A549 treated with ZK216348 at 1 μM for 4 hours (cell line): Measurements from ENCODE around the gene ZNF548. TPM values are rescaled to one million over a fixed set of nuclear protein-coding genes. Genes with fewer than 3 reads are reported as not detected.

ENCODE experiments used
- total RNA-seq: library from RNA; stranded (reverse); fragments of 200-300 nt; extraction: Qiagen RNA extraction; gene quantifications from 5 replicates; pipeline ENCODE4 v1.2.3, GENCODE V29; 2022; ENCODE audit warnings: low read depth

The ZNF548 gene
- 3.2 to 4.6 TPM (median 4.1 TPM) in 5 replicates for total RNA-seq

DNA sequence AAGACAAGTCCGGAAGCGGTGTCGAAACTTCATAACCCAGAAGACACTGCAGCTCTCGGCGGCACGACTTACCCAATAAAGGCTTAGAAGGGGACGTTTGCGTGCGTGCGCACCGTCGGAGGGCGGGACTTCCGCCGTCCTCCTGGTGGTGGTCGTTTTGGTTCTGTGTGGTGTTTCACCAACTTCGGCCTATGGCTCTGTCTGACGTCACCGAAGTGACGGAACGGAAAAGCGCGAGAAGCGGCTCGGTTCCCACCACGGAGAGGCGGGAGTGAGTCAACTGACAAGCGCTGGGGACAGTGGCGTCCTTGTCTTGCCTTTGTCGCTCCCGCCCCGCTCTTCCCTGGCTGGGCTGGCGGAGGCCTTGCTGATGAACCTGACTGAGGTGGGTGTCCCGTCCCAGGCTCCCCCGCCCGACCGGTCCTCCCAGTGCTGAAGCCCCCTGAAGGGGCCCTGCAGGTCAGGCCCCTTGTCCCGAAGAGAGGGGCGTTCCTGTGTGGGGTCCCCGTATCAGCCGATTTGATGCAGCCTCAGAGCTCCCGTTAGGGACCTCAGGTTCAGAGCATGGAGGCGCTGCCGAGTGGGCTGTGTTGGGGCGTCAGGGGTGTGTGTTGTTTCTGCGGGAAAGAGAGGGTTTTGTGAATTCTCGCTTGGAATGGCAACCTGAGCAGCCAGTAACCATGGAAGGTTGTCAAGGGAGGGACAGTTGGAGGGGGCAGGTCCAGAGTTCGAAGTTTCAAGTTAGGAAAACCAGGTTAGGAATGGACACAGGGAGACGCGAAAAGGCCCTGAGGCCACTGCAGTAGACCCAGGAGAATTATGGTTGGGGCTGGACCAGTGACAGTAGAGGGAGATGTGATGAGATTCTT, at the start of gene ZNF548:
ZNF548 (plus strand) TSS at position 125 of the 869 bp plus-strand sequence; CDS start at position 371, 246 bp downstream.

GRCh38 chr19:57350877-57351805, 38.5 kb upstream of the ZNF548 start, which contains the start of gene ZNF304:
Gene ZNF304, plus strand, starts transcription at chr19:57351271. Its CDS starts 394 bp downstream, at chr19:57351665.

GRCh38 chr19:57362997-57363687, 26.5 kb upstream of the ZNF548 start, which contains the start of the genes TRAPPC2B and ZNF547:
Gene TRAPPC2B, plus strand, starts transcription at chr19:57363551. Its CDS starts 1,283 bp downstream, at chr19:57364834.
Gene ZNF547, plus strand, starts transcription at chr19:57363551. Its CDS starts 5,005 bp downstream, at chr19:57368556.

DNA sequence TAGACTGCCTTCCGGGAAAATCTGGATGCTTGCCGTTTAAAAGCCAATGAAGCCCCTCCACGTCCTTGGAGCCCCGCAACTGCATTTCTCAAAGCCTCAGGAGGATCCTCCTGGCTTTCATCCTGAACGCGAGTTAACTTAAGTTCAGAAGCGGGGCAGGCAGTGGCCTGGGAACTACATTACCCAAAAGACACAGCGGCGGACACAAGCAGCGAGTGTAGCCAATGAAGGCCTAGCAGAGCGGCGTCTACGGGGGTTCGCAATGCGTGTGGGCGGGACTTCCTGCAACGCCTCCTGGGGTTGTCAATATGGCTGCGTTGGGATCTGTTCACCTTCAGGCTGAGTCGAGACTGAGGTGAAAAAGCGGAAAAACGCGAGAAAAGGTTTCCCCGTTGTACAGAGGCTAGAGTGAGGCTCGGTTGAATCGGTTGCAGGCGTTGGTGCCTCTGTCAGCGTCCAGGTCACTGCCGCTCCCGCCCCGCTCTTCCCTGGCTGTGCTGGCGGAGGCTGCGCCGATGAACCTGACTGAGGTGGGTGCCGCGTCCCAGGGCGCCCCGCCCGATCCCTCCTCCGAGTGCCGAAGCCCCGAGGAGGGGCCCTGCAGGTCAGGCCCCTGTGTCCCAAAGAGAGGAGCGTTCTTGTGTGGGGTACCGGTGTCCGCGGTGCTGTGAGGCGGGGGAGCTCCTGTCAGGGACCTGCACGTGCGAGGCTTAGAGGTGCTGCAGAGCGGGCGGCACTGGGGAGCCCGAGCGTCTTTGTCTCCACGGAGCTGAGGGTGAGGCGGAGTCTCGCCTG, 21.4 kb downstream of the ZNF548 start, which contains the start of gene ZNF17:
ZNF17 (plus strand) TSS at position 285 of the 795 bp plus-strand sequence. CDS start 2,455 bp downstream, outside the sequence.

GRCh38 chr19:57435062-57435978, 45.7 kb downstream of the ZNF548 start, which contains the start of gene ZNF749:
Gene ZNF749, plus strand, starts transcription at chr19:57435325. Its CDS starts 254 bp downstream, at chr19:57435579.

Other genes with a start within 250 kb of the ZNF548 start
- gene ZIM3, start 244.7 kb upstream of the ZNF548 start, total RNA-seq = not detected in 5 replicates
- gene DUXA, start 222.4 kb upstream of the ZNF548 start, total RNA-seq = not detected in 5 replicates
- 6.3 to 10.3 TPM (median 8.6 TPM) in 5 replicates for gene ZNF264, start 198.4 kb upstream of the ZNF548 start, total RNA-seq
- 0.26 to 0.53 TPM (median 0.38 TPM) in 3 of 5 replicates, not detected in the others for gene AURKC, start 158.8 kb upstream of the ZNF548 start, total RNA-seq
- 1.1 to 2.6 TPM (median 2.1 TPM) in 5 replicates for gene ZNF805, start 149.2 kb upstream of the ZNF548 start, total RNA-seq
- gene ZNF460, start 109.4 kb upstream of the ZNF548 start, total RNA-seq = 0.85 to 1.5 TPM (median 1.2 TPM) in 5 replicates
- gene ZNF543, start 69.4 kb upstream of the ZNF548 start, total RNA-seq = 1.3 to 2.1 TPM (median 1.8 TPM) in 5 replicates
- 1.8 to 2.3 TPM (median 2.1 TPM) in 5 replicates for gene ZNF304, start 38.6 kb upstream of the ZNF548 start, total RNA-seq
- 12.2 to 16.4 TPM (median 13.2 TPM) in 5 replicates for gene TRAPPC2B, start 26.3 kb upstream of the ZNF548 start, total RNA-seq
- 1.2 to 3.6 TPM (median 1.8 TPM) in 5 replicates for gene ZNF547, start 26.3 kb upstream of the ZNF548 start, total RNA-seq
- 4.2 to 6.4 TPM (median 4.9 TPM) in 5 replicates for gene ZNF17, start 21.3 kb downstream of the ZNF548 start, total RNA-seq
- gene ZNF749, start 45.5 kb downstream of the ZNF548 start, total RNA-seq = 12.5 to 19.1 TPM (median 15.3 TPM) in 5 replicates
- 0.06 TPM in 1 of 5 replicates, not detected in the others for gene VN1R1, start 67.3 kb downstream of the ZNF548 start, total RNA-seq
- 0.97 to 2.1 TPM (median 1.4 TPM) in 5 replicates for gene ZNF772, start 87.7 kb downstream of the ZNF548 start, total RNA-seq
- 5.8 to 8.5 TPM (median 6.7 TPM) in 5 replicates for gene ZNF419, start 97.9 kb downstream of the ZNF548 start, total RNA-seq
- gene ZNF773, start 110.1 kb downstream of the ZNF548 start, total RNA-seq = 5.0 to 6.0 TPM (median 5.3 TPM) in 5 replicates
- 1.3 to 2.0 TPM (median 1.8 TPM) in 5 replicates for gene ZNF549, start 137.5 kb downstream of the ZNF548 start, total RNA-seq
- gene ZNF550, start 170.0 kb downstream of the ZNF548 start, total RNA-seq = 2.2 to 4.5 TPM (median 3.8 TPM) in 5 replicates
- 3.7 to 6.0 TPM (median 4.2 TPM) in 5 replicates for gene ZNF416, start 189.1 kb downstream of the ZNF548 start, total RNA-seq
- gene ZIK1, start 194.3 kb downstream of the ZNF548 start, total RNA-seq = not detected in 5 replicates
- gene ZNF530, start 210.0 kb downstream of the ZNF548 start, total RNA-seq = 4.5 to 6.3 TPM (median 5.1 TPM) in 5 replicates
- 8.5 to 9.6 TPM (median 9.3 TPM) in 5 replicates for gene ZNF134, start 224.4 kb downstream of the ZNF548 start, total RNA-seq
- gene ZNF211, start 243.3 kb downstream of the ZNF548 start, total RNA-seq = 5.6 to 7.1 TPM (median 6.0 TPM) in 5 replicates